Endothelial cell of umbilical vein (primary cell): ENCODE results near the gene SCAMP2. TPM values are rescaled to one million over a fixed set of nuclear protein-coding genes. Genes with fewer than 3 reads are reported as not detected.

Source experiments
- BruUV-seq: library from RNA; stranded (reverse); fragments of 400-500 nt; replicated peaks from 2 replicates; lab custom pipeline; 2021; lab: Mats Ljungman, UMichigan
- CTCF ChIA-PET: fragments of 300-600, 350-600 bp; sonication (Branson Sonifier 250); formaldehyde crosslinking; loops from one replicate; lab custom pipeline; 2021; ENCODE audit warnings: antibody characterized with exemption, inconsistent platforms; lab: Charles Lee
- POLR2A ChIA-PET: fragments of 300-600, 350-600 bp; sonication (Branson Sonifier 250); formaldehyde crosslinking; loops from one replicate; lab custom pipeline; 2021; ENCODE audit warnings: antibody characterized with exemption, inconsistent platforms; lab: Charles Lee
- DNase-seq: peaks from one replicate; pipeline ENCODE4 v3.0.0-alpha.2; 2011; ENCODE audit warnings: low read depth, low spot score
- FAIRE-seq: peaks from 2 replicates; lab custom pipeline; 2011; peaks lifted over from hg19 to GRCh38; lab: Jason Lieb, UNC
- H2AFZ ChIP-seq: 2 replicates; pipeline ENCODE4 v1.6.0; 2012; ENCODE audit warnings: low read depth, low read length, control low read depth, inconsistent platforms
- H3K27ac ChIP-seq: 2 replicates; pipeline ENCODE4 v1.5.1; 2011; ENCODE audit warnings: low read depth, mild to moderate bottlenecking, control low read depth, low read length, moderate library complexity; ENCODE audit not compliant: insufficient read depth
- H3K27me3 ChIP-seq, 2 experiments: 2 replicates each; pipeline versions ENCODE4 v1.6.0 to v1.6.1; 2011; ENCODE audit warnings: low read length in 2 of 2, mixed read lengths in 1 of 2; ENCODE audit not compliant: control insufficient read depth in 2 of 2, insufficient read depth in 2 of 2
- H3K36me3 ChIP-seq, 2 experiments: 2 replicates in 1 of 2; 3 replicates in 1 of 2; pipeline ENCODE4 v1.5.1; 2011; ENCODE audit warnings: low read length in 2 of 2, mild to moderate bottlenecking in 1 of 2, moderate library complexity in 1 of 2; ENCODE audit not compliant: control insufficient read depth in 2 of 2, insufficient read depth in 2 of 2; ENCODE audit errors: extremely low read depth in 1 of 2
- H3K4me1 ChIP-seq: 3 replicates; pipeline ENCODE4 v1.5.1; 2011; ENCODE audit warnings: mild to moderate bottlenecking, low read length; ENCODE audit not compliant: control insufficient read depth, insufficient read depth; ENCODE audit errors: extremely low read depth
- H3K4me2 ChIP-seq: 2 replicates; pipeline ENCODE4 v1.6.1; 2011; ENCODE audit warnings: low read length, control low read depth, mixed read lengths; ENCODE audit not compliant: insufficient read depth
- H3K4me3 ChIP-seq, 3 experiments: fragments of 200-600 bp in 1 of 3; sonication (generic), shearing (Covaris generic) in 1 of 3; replicated peaks in 1 of 3; 2 replicates each; pipeline ENCODE4 v1.5.1; 2011 to 2016; ENCODE audit warnings: control low read depth in 3 of 3, low read length in 3 of 3, mild to moderate bottlenecking in 2 of 3, inconsistent platforms in 1 of 3, low read depth in 1 of 3, moderate library complexity in 1 of 3; ENCODE audit not compliant: insufficient read depth in 1 of 3
- H3K79me2 ChIP-seq: 2 replicates; pipeline ENCODE4 v1.6.0; 2012; ENCODE audit warnings: low read length, inconsistent platforms; ENCODE audit not compliant: control insufficient read depth, insufficient read depth
- H3K9ac ChIP-seq: replicated peaks from 2 replicates; pipeline ENCODE3; 2011; ENCODE audit warnings: low read length, control low read depth; ENCODE audit not compliant: insufficient read depth; ENCODE audit errors: extremely low read depth
- H3K9me1 ChIP-seq: replicated peaks from 3 replicates; pipeline ENCODE4 v1.6.0; 2011; ENCODE audit warnings: mild to moderate bottlenecking, low read length; ENCODE audit not compliant: control insufficient read depth, insufficient read depth; ENCODE audit errors: extremely low read depth
- H3K9me3 ChIP-seq: replicated peaks from 2 replicates; pipeline ENCODE4 v1.5.1; 2012; ENCODE audit warnings: low read length, inconsistent platforms; ENCODE audit not compliant: control insufficient read depth, insufficient read depth
- H4K20me1 ChIP-seq: replicated peaks from 2 replicates; pipeline ENCODE3; 2011; ENCODE audit warnings: mild to moderate bottlenecking, low read length; ENCODE audit not compliant: control insufficient read depth, insufficient read depth; ENCODE audit errors: extremely low read depth
- CTCF ChIP-seq, 2 donors: IDR thresholded peaks; 1 replicate in 1 of 2; 2 replicates in 1 of 2; pipeline ENCODE4 v1.5.1; 2011; ENCODE audit warnings: low read length in 2 of 2, mild to moderate bottlenecking in 2 of 2, moderate library complexity in 2 of 2, control low read depth in 1 of 2, inconsistent platforms in 1 of 2, low read depth in 1 of 2; ENCODE audit not compliant: insufficient read depth in 1 of 2; ENCODE audit errors: extremely low read depth in 1 of 2
- EZH2 ChIP-seq: IDR thresholded peaks from 2 replicates; pipeline ENCODE4 v1.6.1; 2012; ENCODE audit warnings: borderline replicate concordance, low read depth, mild to moderate bottlenecking, moderate library complexity, low read length, inconsistent platforms; ENCODE audit not compliant: severe bottlenecking
- FOS ChIP-seq: IDR thresholded peaks from 2 replicates; pipeline ENCODE4 v1.6.1; 2011; ENCODE audit warnings: mild to moderate bottlenecking, low read length, moderate library complexity, borderline replicate concordance; ENCODE audit not compliant: insufficient read depth
- GATA2 ChIP-seq: IDR thresholded peaks from 2 replicates; pipeline ENCODE4 v1.7.0; 2011; ENCODE audit warnings: low read depth, mild to moderate bottlenecking, moderate library complexity, mixed read lengths, low read length; ENCODE audit not compliant: insufficient read length, insufficient read depth
- JUN ChIP-seq: IDR thresholded peaks from 2 replicates; pipeline ENCODE4 v1.6.1; 2011; ENCODE audit warnings: borderline replicate concordance, low read depth; ENCODE audit not compliant: insufficient read length, insufficient read depth
- MAX ChIP-seq: IDR thresholded peaks from 2 replicates; pipeline ENCODE4 v1.6.1; 2011; ENCODE audit not compliant: insufficient read depth, insufficient read length
- MYC ChIP-seq: IDR thresholded peaks from one replicate; pipeline ENCODE4 v1.6.1; 2011; ENCODE audit warnings: mild to moderate bottlenecking, low read depth, low read length
- POLR2A ChIP-seq: IDR thresholded peaks from 2 replicates; pipeline ENCODE4 v1.6.1; 2012; ENCODE audit warnings: low read depth, mild to moderate bottlenecking, control low read depth, low read length
- POLR2AphosphoS5 ChIP-seq: IDR thresholded peaks from 2 replicates; pipeline ENCODE4 v1.6.1; 2012; ENCODE audit warnings: low read depth, mild to moderate bottlenecking, control low read depth, low read length, moderate library complexity; ENCODE audit not compliant: insufficient read depth
- dilution Hi-C: fragments of 300-500 bp; cut with MboI; formaldehyde crosslinking; loops from one replicate; pipeline ENCODE4 v1.15.0; 2019; ENCODE audit warnings: low sequenced_read_pairs; ENCODE audit not compliant: extremely low pct_ligation_motif_present
- intact Hi-C: fragments of 100-400 bp; cut with micrococcal nuclease; formaldehyde crosslinking; loops from one replicate; pipeline ENCODE4 v1.10.0; 2022
- polyA plus RNA-seq, 4 experiments: library from polyadenylated mRNA; depleted of rRNA in 3 of 4; stranded (reverse) in 3 of 4; unstranded in 1 of 4; fragments of >200 nt; gene quantifications; 2 replicates each; pipeline versions ENCODE4 v1.2.1 to v1.2.3, GENCODE V29; 2011 to 2012; ENCODE audit warnings: missing spikeins in 1 of 4
- total RNA-seq: library from RNA; stranded (reverse); gene quantifications from 2 replicates; pipeline ENCODE4 v1.2.3, GENCODE V29; 2021

The SCAMP2 gene
- total and polyA plus RNA-seq, 2 donors (not counting 3 experiments of a cell fraction or from before 2014, with no cell fraction given) = 67.3 to 256 TPM

- Histone ChIP-seq H3K4me1 (peaks cover 11% of the 10 kb centered on the region), H4K20me1 (no peaks in the 10 kb centered on the region), H3K4me2 (no peak overlapping the region), H2AFZ (no peak overlapping the region), H3K79me2 (peaks cover 15% of the 10 kb centered on the region), H3K9ac (no peak overlapping the region), H3K4me3 (no peak overlapping the region), H3K9me1 (no peaks in the 10 kb centered on the region), H3K27ac (no peak overlapping the region), H3K36me3 (peaks cover 19 to 23% of the 10 kb centered on the region in 2 experiments), H3K27me3 (no peaks in the 10 kb centered on the region), H3K9me3 (no peaks in the 10 kb centered on the region)
- intact Hi-C loops = no loop called here
- no peak for DNase-seq
- no peak for TF ChIP-seq FOS
- no peak for TF ChIP-seq JUN
- no peak for TF ChIP-seq GATA2
- TF ChIP-seq POLR2A = no peak
- TF ChIP-seq CTCF (IDR thresholded peaks at IDR 0.05; ENCODE audit: extremely low read depth in 1 of 2, insufficient read depth in 1 of 2, low read depth in 1 of 2, low read length in 2 of 2) = no peak
- no peak for TF ChIP-seq POLR2AphosphoS5
- no peak for TF ChIP-seq MAX
- TF ChIP-seq EZH2 = no peak
- TF ChIP-seq MYC = no peak
- POLR2A ChIA-PET = no interaction called here
- BruUV-seq = no TSS peak
- CTCF ChIA-PET = interaction anchor here (0.7 to 1.3 kb wide), 3 partner anchors 13 to 134 kb away, joined by 3 to 7 read pairs (median 5); no protein-coding TSS in a partner anchor
- no peak for FAIRE-seq
- dilution Hi-C loops = no loop called here
Observed at GRCh38 chr15:74904190-74904805, 31.1 kb upstream of the SCAMP2 start.
